Ramos (cell line): Measurements from ENCODE around the gene HPGD.

Source experiments
- in situ Hi-C: fragments of 300-500 bp; cut with MboI; formaldehyde crosslinking; loops from one replicate; pipeline ENCODE4 v1.14.3; 2022; ENCODE audit warnings: low sequenced_read_pairs; ENCODE audit not compliant: unreplicated experiment

HPGD gene

GRCh38 chr4:174483792-174484191 lies 38.5 kb downstream of the HPGD start:
- in situ Hi-C loops = no loop called here

GRCh38 chr4:174479140-174479539 lies 43.1 kb downstream of the HPGD start:
- in situ Hi-C loops = no loop called here

- in situ Hi-C loops = no loop called here
These were observed 46.8 kb downstream of the HPGD start for GRCh38 chr4:174475528-174475927.

- in situ Hi-C loops = no loop called here
These were observed 47.7 kb downstream of the HPGD start for GRCh38 chr4:174474457-174475075.

GRCh38 chr4:174467107-174467506 lies 55.2 kb downstream of the HPGD start:
- in situ Hi-C loops = no loop called here

GRCh38 chr4:174464949-174465348 lies 57.3 kb downstream of the HPGD start:
- in situ Hi-C loops = no loop called here

GRCh38 chr4:174461466-174462106 lies 60.7 kb downstream of the HPGD start:
- in situ Hi-C loops = no loop called here

GRCh38 chr4:174460684-174461083 lies 61.6 kb downstream of the HPGD start:
- in situ Hi-C loops = no loop called here

- in situ Hi-C loops = no loop called here
These were observed 64.8 kb downstream of the HPGD start for GRCh38 chr4:174457468-174457867.

- in situ Hi-C loops = no loop called here
These were observed 67.3 kb downstream of the HPGD start for GRCh38 chr4:174454815-174455473.

GRCh38 chr4:174451718-174452296 lies 70.5 kb downstream of the HPGD start:
- in situ Hi-C loops = no loop called here

GRCh38 chr4:174450786-174451125 lies 71.5 kb downstream of the HPGD start:
- in situ Hi-C loops = no loop called here

- in situ Hi-C loops = no loop called here
These were observed 72.1 kb downstream of the HPGD start for GRCh38 chr4:174449944-174450785.

- in situ Hi-C loops = no loop called here
These were observed 73.1 kb downstream of the HPGD start for GRCh38 chr4:174449152-174449551.

- in situ Hi-C loops = no loop called here
These were observed 77.9 kb downstream of the HPGD start for GRCh38 chr4:174444390-174444789.
